ES-I3 (cell line): ENCODE results near the gene RPS21.

ENCODE experiments used
- H3K36me3 ChIP-seq: 2 replicates; pipeline ENCODE4 v1.6.1; 2013; ENCODE audit warnings: mild to moderate bottlenecking, low read length, control low read depth, moderate library complexity; ENCODE audit not compliant: insufficient read depth
- H3K4me1 ChIP-seq: 2 replicates; pipeline ENCODE4 v1.6.1; 2013; ENCODE audit warnings: mild to moderate bottlenecking, control low read depth, low read length; ENCODE audit not compliant: insufficient read depth
- H3K9ac ChIP-seq: 2 replicates; pipeline ENCODE4 v1.6.1; 2013; ENCODE audit warnings: low read depth, mild to moderate bottlenecking, low read length, moderate library complexity
- H3K9me3 ChIP-seq: 2 replicates; pipeline ENCODE4 v1.6.1; 2013; ENCODE audit warnings: mild to moderate bottlenecking, low read length, moderate library complexity; ENCODE audit not compliant: control insufficient read depth, insufficient read depth

Gene RPS21

GRCh38 chr20:62428396-62429295 lies 41.7 kb downstream of the RPS21 start:
- H3K4me1 ChIP-seq: no peaks in the 10 kb centered on the region
- H3K9me3 ChIP-seq: no peaks in the 10 kb centered on the region
- H3K9ac ChIP-seq: no peak overlapping the region

GRCh38 chr20:62429455-62430310 lies 42.8 kb downstream of the RPS21 start:
- Histone ChIP-seq H3K4me1 (no peaks in the 10 kb centered on the region), H3K9me3 (no peaks in the 10 kb centered on the region), H3K36me3 (no peaks in the 10 kb centered on the region), H3K9ac (no peak overlapping the region)

More at GRCh38 chr20:62428396-62429295, 41.7 kb downstream of the RPS21 start:
- no peaks in the 10 kb centered on the region for H3K36me3 ChIP-seq

GRCh38 chr20:62430311-62430853 lies 43.5 kb downstream of the RPS21 start:
- no peaks in the 10 kb centered on the region for H3K4me1 ChIP-seq
- no peaks in the 10 kb centered on the region; the same call in 1 of the 2 replicates for H3K9me3 ChIP-seq
- H3K36me3 ChIP-seq: no peaks in the 10 kb centered on the region
- no peak overlapping the region for H3K9ac ChIP-seq

- no peak overlapping the region for H3K9ac ChIP-seq
- H3K9me3 ChIP-seq: no peaks in the 10 kb centered on the region; the same call in 1 of the 2 replicates
- no peaks in the 10 kb centered on the region for H3K36me3 ChIP-seq
- H3K4me1 ChIP-seq: no peaks in the 10 kb centered on the region
Observed at GRCh38 chr20:62430866-62431447, 44.1 kb downstream of the RPS21 start.

- Histone ChIP-seq H3K9ac (no peak overlapping the region), H3K9me3 (no peaks in the 10 kb centered on the region; the same call in 1 of the 2 replicates), H3K36me3 (no peaks in the 10 kb centered on the region), H3K4me1 (no peaks in the 10 kb centered on the region)
Observed at GRCh38 chr20:62433658-62434497, 47.0 kb downstream of the RPS21 start.

- no peaks in the 10 kb centered on the region for H3K36me3 ChIP-seq
- H3K9me3 ChIP-seq: no peaks in the 10 kb centered on the region; the same call in 1 of the 2 replicates
- H3K4me1 ChIP-seq: no peaks in the 10 kb centered on the region
- no peak overlapping the region for H3K9ac ChIP-seq
Observed at GRCh38 chr20:62436692-62437091, 49.8 kb downstream of the RPS21 start.

- Histone ChIP-seq H3K36me3 (no peaks in the 10 kb centered on the region), H3K4me1 (no peaks in the 10 kb centered on the region), H3K9ac (no peak overlapping the region), H3K9me3 (no peaks in the 10 kb centered on the region; the same call in 1 of the 2 replicates)
Observed at GRCh38 chr20:62437496-62437895, 50.6 kb downstream of the RPS21 start.

GRCh38 chr20:62437927-62438326 lies 51.0 kb downstream of the RPS21 start:
- H3K36me3 ChIP-seq: no peaks in the 10 kb centered on the region

More at GRCh38 chr20:62437927-62438326, 51.0 kb downstream of the RPS21 start:
- H3K9ac ChIP-seq: no peak overlapping the region
- H3K9me3 ChIP-seq: no peaks in the 10 kb centered on the region; the same call in 1 of the 2 replicates
- H3K4me1 ChIP-seq: no peaks in the 10 kb centered on the region
